HG02623 (cell line): ENCODE data around the gene PLEKHG7.
"Not testable (repeated sequence)": the region's sequence is repeated elsewhere in the genome, so short reads cannot be mapped to it uniquely, and the experiment has no call there.

Source experiments
- ATAC-seq: cut with Tn5 transposase; IDR thresholded peaks from one replicate; pipeline ENCODE4 v1.9.1; 2021; ENCODE audit warnings: moderate library complexity; ENCODE audit not compliant: unreplicated experiment

PLEKHG7 gene

GRCh38 chr12:92745856-92746550 lies 43.2 kb downstream of the PLEKHG7 start:
- no peak for ATAC-seq

GRCh38 chr12:92747151-92747550 lies 44.4 kb downstream of the PLEKHG7 start:
- ATAC-seq, result no peak

- ATAC-seq, result not testable (repeated sequence)
These were observed 46.9 kb downstream of the PLEKHG7 start for GRCh38 chr12:92749691-92750090.

GRCh38 chr12:92753976-92754885 lies 51.4 kb downstream of the PLEKHG7 start:
- no peak for ATAC-seq

- no peak for ATAC-seq
These were observed 54.3 kb downstream of the PLEKHG7 start for GRCh38 chr12:92756898-92757596.

- no peak for ATAC-seq
These were observed 54.9 kb downstream of the PLEKHG7 start for GRCh38 chr12:92757597-92758121.

GRCh38 chr12:92759634-92760268 lies 57.0 kb downstream of the PLEKHG7 start:
- ATAC-seq, result no peak

- no peak for ATAC-seq
These were observed 60.0 kb downstream of the PLEKHG7 start for GRCh38 chr12:92762773-92763172.

GRCh38 chr12:92764831-92765230 lies 62.0 kb downstream of the PLEKHG7 start:
- no peak for ATAC-seq

- no peak for ATAC-seq
These were observed 63.1 kb downstream of the PLEKHG7 start for GRCh38 chr12:92765871-92766270.

- ATAC-seq, result peak; percentile 81
These were observed 66.5 kb downstream of the PLEKHG7 start for GRCh38 chr12:92769124-92769901.

GRCh38 chr12:92771001-92771400 lies 68.2 kb downstream of the PLEKHG7 start:
- ATAC-seq, result no peak

- ATAC-seq, result no peak
These were observed 72.6 kb downstream of the PLEKHG7 start for GRCh38 chr12:92775416-92775815.

- no peak for ATAC-seq
These were observed 75.7 kb downstream of the PLEKHG7 start for GRCh38 chr12:92778525-92778924.

GRCh38 chr12:92779902-92780301 lies 77.1 kb downstream of the PLEKHG7 start:
- no peak for ATAC-seq

- ATAC-seq, result no peak
These were observed 81.6 kb downstream of the PLEKHG7 start for GRCh38 chr12:92784356-92784755.

- peak; percentile 98 for ATAC-seq
These were observed 82.2 kb downstream of the PLEKHG7 start for GRCh38 chr12:92784797-92785562.

- ATAC-seq, result no peak
These were observed 82.8 kb downstream of the PLEKHG7 start for GRCh38 chr12:92785563-92785950.

GRCh38 chr12:92786045-92786444 lies 83.3 kb downstream of the PLEKHG7 start:
- ATAC-seq, result no peak
